Globus pallidus (tissue), 1 donor: ENCODE measurements around the gene SAMHD1.
"Not testable (repeated sequence)": the region's sequence is repeated elsewhere in the genome, so short reads cannot be mapped to it uniquely, and the experiment has no call there.

ENCODE experiments used
- DNase-seq: peaks from one replicate; pipeline ENCODE4 v3.0.0-alpha.2; 2015; ENCODE audit warnings: low spot score

SAMHD1 gene

GRCh38 chr20:36916199-36916598 is 35.3 kb downstream of the SAMHD1 start:
- no peak for DNase-seq

DNA sequence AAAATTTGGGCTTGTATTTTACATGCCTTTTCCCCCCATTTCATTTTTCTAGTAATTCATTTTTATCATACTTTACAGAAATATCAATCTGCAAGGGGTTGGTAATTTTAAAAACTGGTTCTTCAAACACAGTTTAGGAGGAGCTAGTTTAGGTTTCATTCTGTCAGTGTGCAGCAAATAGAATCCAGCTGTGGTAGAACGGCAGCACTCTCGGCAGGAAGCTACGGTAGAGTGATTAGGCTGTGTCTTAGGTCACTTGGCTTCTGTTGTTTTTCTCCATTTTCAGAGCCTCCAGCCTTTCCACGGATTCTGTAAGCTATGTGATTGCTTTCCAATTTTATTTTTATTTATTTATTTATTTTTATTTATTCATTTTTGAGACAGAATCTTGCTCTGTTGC is 42.9 kb downstream of the SAMHD1 start:
- no peak for DNase-seq

- not testable (repeated sequence) for DNase-seq
Measured at GRCh38 chr20:36906086-36906485, 45.4 kb downstream of the SAMHD1 start.

DNA sequence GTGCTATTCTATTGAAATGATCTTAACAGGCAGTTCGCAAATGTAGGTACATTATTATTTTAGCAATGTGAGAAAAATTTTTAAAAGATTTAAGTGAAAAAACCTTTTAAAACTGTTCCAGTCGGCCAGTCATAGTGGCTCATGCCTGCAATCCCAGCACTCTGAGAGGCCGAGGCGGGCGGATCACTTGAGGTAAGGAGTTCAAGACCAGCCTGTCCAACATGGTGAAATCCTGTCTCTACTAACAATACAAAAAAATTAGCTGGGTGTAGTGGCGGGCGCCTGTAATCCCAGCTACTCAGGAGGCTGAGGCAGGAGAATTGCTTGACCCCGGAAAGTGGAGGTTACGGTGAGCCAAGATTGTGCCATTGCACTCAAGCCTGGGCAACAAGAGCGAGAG is 45.9 kb downstream of the SAMHD1 start:
- not testable (repeated sequence) for DNase-seq

- no peak for DNase-seq
Measured at GRCh38 chr20:36904690-36905089, 46.8 kb downstream of the SAMHD1 start.

DNA sequence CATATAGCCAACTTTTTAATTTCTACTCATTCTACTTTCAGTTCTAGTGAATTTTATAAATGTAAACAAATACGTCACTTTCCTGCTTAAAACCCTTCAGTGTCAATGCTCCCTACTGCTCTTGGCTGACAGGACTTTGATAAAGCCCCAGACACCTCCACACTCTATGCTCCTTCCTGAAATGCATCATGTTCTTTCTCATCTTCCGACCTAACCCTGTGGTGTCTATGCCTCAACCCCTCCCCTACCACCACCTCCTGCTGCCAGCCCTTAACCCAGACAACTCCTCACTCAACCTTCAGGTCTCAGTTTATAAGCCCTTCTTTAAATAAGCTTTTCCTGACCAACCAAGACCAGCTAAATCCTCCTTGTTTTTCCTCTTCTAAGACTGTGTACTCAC is 56.5 kb downstream of the SAMHD1 start:
- DNase-seq: no peak

DNA sequence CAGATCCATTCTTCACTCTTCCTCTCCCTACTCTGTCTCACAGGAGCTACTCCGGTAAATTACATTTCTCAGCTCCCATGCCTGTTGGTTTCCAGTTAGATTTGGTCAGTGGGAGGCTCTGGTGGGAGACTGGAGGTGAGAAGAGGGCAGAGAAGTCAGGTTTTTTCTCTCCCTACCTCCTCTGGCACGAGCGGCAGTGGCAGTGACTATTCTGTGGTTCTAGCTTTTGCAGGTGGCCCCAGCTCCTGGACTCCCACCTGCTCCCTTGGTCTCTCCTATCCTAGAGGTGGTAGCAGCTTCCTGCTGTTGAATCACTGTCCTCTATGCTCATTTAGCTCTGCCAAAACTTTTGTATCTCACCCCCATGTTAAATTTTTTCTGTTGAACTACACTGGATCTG is 57.7 kb downstream of the SAMHD1 start:
- DNase-seq: no peak

DNA sequence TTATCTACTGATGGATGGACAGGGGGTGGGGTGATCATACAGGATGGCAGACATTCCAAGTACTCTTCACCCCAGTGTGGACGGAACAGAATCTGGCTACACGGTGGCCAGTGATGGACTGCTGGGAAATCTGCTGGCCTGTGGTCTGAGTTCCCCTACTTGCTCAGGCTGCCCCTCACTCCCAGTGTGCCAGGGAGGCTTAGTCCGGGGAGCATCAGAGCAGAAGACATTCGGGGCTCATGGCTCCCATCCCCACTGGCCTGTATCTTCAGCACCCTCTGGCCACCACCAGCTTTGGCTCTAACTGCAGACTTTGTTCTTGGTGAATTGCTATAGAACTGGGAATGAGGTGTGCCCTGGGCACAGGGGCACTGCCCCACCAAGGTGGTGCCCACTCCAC is 60.3 kb downstream of the SAMHD1 start:
- no peak for DNase-seq

- no peak for DNase-seq
Measured at GRCh38 chr20:36890586-36890985, 60.9 kb downstream of the SAMHD1 start.

- DNase-seq: no peak
Measured at GRCh38 chr20:36888880-36889516, 62.5 kb downstream of the SAMHD1 start.

DNA sequence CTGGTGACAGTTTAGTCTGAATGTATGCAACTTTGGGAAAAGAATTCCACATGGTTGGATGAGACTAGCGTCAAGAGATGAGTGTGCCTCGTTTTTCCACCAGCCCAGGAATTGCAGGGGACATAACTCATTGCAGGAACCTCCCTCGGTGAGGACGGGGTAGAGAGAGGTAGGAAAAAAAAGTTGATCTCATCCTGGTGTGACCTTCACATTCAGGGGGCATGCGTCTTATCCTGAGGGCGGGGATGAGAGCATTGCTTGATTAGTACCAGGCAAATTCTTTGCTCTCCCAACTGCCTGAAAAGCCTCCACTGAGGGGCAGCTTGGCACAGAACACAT is 63.8 kb downstream of the SAMHD1 start:
- DNase-seq: no peak

DNA sequence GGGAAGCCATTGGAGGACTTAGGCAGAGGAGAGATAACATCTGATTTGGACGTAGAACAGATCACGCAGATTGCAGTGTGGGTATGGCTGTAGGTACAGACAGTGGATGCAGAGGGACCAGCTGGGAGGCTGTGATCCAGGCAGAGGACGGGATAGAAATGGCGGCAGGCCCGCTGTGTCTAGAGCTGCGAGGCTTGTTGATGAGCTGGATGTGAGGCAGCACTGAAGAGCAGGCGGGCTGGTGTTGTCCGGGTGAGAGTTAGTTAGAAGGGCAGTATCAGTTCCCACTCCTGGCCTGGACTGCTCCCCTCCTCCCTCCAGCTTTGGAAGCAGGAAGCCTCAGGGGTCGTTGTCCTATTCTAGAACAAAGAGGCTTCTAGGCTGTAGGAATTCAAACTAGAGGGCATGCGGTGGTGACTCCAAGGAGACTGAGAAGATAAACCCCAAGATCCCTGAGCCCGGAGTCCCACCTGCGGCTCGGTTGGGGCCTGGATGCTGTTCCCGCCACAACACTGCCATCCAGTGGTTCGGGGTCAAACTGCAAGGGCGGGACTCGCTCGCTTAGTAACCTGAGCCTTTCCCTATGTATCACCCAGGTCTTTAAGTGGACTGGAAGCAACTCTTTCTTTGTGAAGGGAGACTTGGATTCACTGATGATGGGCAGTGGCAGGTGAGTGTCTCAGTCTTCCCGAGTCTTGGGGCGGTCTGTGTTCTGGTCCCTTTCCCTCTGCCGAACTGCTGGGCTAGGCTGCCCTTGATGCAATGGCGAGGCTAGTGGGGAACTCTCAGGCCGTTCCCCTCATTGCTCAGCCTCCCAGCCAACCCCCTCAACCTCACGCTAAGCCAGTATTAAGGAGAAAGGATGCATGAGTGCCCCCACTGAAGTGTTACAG is 64.4 kb downstream of the SAMHD1 start:
- peak; percentile 64 for DNase-seq

GRCh38 chr20:36885356-36885755 is 66.2 kb downstream of the SAMHD1 start:
- DNase-seq: no peak

DNA sequence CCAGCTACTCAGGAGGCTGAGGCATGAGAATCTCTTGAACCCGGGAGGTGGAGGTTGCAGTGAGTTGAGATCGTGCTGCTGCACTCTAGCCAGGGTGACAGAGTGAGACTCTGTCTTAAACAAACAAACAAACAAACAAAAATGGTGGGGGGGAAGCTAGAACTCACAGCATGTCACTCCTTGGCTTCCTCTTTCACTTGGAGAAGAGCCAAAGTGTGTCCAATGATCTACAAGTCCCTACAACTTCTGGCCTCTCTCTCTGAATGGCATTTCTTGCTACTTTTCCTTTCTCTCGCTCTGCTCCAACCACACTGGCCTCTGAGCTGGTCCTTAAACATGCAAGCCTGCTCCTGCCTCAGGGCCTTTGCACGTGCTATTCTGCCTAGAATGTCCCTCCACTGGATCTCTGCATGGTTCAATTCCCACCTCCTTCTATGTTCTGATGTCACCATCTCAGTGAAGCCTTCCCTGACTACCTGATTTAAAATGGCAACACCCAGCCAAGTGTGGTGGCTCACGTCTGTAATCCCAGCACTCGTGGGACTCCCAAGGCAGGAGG is 67.5 kb downstream of the SAMHD1 start:
- DNase-seq: no peak

- DNase-seq: no peak
Measured at GRCh38 chr20:36881888-36882287, 69.6 kb downstream of the SAMHD1 start.

DNA sequence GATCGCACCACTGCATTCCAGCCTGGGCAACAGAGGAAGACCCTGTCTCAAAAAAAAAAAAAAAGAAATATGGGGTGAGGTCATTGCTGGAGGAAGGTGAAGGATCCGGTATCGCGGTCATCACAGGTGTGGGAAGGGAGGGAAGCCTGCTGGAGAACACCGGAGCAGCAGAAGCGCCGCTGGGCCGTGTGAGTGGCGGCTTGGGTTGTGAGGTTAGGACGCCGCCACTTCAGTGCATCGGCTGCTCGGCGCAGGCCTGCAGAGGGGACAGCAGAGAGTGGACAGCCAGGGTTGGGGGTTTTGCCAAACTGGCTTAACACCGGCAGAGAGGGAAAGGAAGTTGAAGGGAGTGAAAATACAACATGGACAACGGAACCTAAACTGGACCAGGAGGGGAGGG is 70.2 kb downstream of the SAMHD1 start:
- no peak for DNase-seq

- no peak for DNase-seq
Measured at GRCh38 chr20:36880741-36881250, 70.7 kb downstream of the SAMHD1 start.

DNA sequence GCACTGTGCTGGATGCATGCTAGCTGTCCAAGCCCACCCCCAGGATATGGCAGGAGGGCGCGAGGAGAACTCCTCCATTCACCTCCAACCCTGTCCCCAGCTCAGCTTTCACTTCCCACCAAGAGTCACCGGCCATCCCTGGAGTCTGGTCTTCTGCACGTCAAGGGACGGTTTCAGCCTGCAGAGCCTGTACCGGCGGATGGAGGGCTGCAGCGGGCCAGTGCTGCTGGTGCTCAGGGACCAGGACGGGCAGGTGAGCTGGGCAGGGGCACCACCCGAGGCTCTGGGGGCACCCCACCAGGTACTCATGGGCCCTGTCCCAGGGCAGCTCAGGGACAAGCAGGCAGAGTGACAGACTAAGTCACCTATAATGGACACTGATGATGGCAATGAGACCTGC is 72.6 kb downstream of the SAMHD1 start:
- no peak for DNase-seq

DNA sequence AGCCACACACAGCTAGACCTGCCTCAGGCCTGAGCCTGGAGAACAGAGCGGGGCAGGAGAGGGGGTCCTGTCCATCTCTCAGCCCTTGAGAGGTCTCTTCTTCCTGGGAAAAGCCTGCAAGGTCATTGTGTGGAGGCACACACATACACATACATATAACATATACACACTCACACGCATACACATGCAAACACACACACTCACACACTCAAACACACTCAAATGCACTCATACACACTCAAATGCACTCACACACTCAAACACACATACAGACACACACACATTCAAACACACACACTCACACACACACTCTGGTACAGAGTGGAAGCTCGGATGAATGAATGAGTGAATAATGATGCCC is 75.1 kb downstream of the SAMHD1 start:
- no peak for DNase-seq

GRCh38 chr20:36875702-36876472 is 75.6 kb downstream of the SAMHD1 start, which contains the start of gene TLDC2:
TSS of gene TLDC2 (plus strand) at chr20:36876138. CDS start at chr20:36876175, 37 bp downstream.
- DNase-seq: no peak

GRCh38 chr20:36875093-36875492 is 76.4 kb downstream of the SAMHD1 start:
- not testable (repeated sequence) for DNase-seq

DNA sequence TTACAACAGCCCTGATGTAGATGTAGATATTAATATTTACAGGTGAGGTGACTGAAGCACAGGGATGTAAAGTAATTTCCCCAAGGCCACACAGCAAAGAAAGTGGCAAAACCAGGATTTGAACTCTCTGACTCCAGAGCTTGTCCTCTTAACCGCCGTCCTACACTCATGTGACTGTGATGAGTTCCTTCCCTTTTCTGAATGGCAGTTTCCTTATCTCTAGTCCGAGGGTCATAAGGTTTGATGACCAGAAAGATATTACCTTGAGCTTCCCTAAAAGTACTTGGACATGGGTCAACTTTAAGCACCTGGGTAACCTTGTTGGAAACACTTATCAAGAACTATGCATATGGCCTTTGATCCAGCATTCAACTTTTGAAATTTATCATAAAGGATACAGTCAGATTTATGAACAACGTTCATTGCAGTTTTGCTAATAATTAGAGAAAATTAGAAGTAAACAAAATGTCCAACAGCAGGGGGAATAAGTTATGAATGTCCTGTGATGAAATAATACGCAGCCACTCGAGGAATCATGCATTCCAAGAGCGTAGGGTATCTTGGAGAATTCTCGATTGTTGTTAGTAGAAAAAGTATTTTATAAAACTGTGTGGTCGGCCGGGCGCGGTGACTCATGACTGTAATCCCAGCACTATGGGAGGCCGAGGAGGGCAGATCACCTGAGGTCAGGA is 77.9 kb downstream of the SAMHD1 start:
- DNase-seq: no peak
